WTC11 (cell line): ENCODE results near the gene STX19. TPM values are rescaled to one million over a fixed set of nuclear protein-coding genes. Genes with fewer than 3 reads are reported as not detected.

Experiments used
- ATAC-seq: fragments of 200-7000 bp; cut with Tn5 transposase; 2 replicates; pipeline ENCODE4 v1.10.0; 2021; ENCODE audit warnings: mild to moderate bottlenecking, moderate library complexity
- CTCF ChIA-PET: fragments of 300-600 bp; sonication (Branson Sonifier 250); formaldehyde crosslinking; loops from one replicate; lab custom pipeline; 2021; ENCODE audit warnings: antibody characterized with exemption; lab: Charles Lee
- POLR2A ChIA-PET: fragments of 350-600 bp; sonication (Branson Sonifier 250); formaldehyde crosslinking; loops from one replicate; lab custom pipeline; 2021; ENCODE audit warnings: antibody characterized with exemption; lab: Charles Lee
- DNase-seq: peaks from one replicate; pipeline ENCODE4 v3.0.0; 2021; ENCODE audit warnings: low spot score
- H3K27ac Mint-ChIP-seq: 2 replicates; pipeline ENCODE4 v1.8.0; 2021; ENCODE audit warnings: mixed read lengths
- H3K27me3 Mint-ChIP-seq: 2 replicates; pipeline ENCODE4 v1.8.0; 2021; ENCODE audit warnings: low read depth, mild to moderate bottlenecking, moderate library complexity, mixed read lengths
- H3K36me3 Mint-ChIP-seq: 2 replicates; pipeline ENCODE4 v1.8.0; 2021; ENCODE audit warnings: mixed read lengths
- H3K4me1 Mint-ChIP-seq: 2 replicates; pipeline ENCODE4 v1.8.0; 2022; ENCODE audit warnings: mixed read lengths
- H3K4me3 Mint-ChIP-seq: 2 replicates; pipeline ENCODE4 v1.8.0; 2021; ENCODE audit warnings: mild to moderate bottlenecking, moderate library complexity, mixed read lengths
- H3K9me3 Mint-ChIP-seq: 2 replicates; pipeline ENCODE4 v1.8.0; 2021; ENCODE audit warnings: mixed read lengths
- ARID4B ChIP-seq: sonication (generic); formaldehyde crosslinking; IDR thresholded peaks from 2 replicates; pipeline ENCODE4 v1.8.0; 2023; ENCODE audit warnings: missing genetic modification reagents, mild to moderate bottlenecking, borderline replicate concordance
- CBFB ChIP-seq: sonication (generic); formaldehyde crosslinking; IDR thresholded peaks from 2 replicates; pipeline ENCODE4 v1.8.1; 2022; ENCODE audit warnings: mild to moderate bottlenecking, low read depth, missing genetic modification reagents
- CREB1 ChIP-seq: sonication (generic); formaldehyde crosslinking; IDR thresholded peaks from 2 replicates; pipeline ENCODE4 v1.8.0; 2023; ENCODE audit warnings: mild to moderate bottlenecking, missing genetic modification reagents
- E2F5 ChIP-seq: sonication (generic); formaldehyde crosslinking; IDR thresholded peaks from 2 replicates; pipeline ENCODE4 v1.8.1; 2022; ENCODE audit warnings: mild to moderate bottlenecking, moderate library complexity, missing genetic modification reagents
- FOXJ3 ChIP-seq: sonication (generic); formaldehyde crosslinking; IDR thresholded peaks from 2 replicates; pipeline ENCODE4 v1.9.0; 2021; ENCODE audit warnings: missing genetic modification reagents, mild to moderate bottlenecking, borderline replicate concordance
- GABPB1 ChIP-seq: sonication (generic); formaldehyde crosslinking; IDR thresholded peaks from 2 replicates; pipeline ENCODE4 v1.8.1; 2023; ENCODE audit warnings: mild to moderate bottlenecking, missing genetic modification reagents
- GRHL2 ChIP-seq: fragments of 250-450 bp; sonication (Bioruptor Pico); IDR thresholded peaks from 2 replicates; pipeline ENCODE4 v1.8.0; 2022; ENCODE audit warnings: mild to moderate bottlenecking, moderate library complexity; ENCODE audit not compliant: insufficient replicate concordance, severe bottlenecking
- IRF2 ChIP-seq: sonication (generic); formaldehyde crosslinking; IDR thresholded peaks from 2 replicates; pipeline ENCODE4 v1.8.0; 2022; ENCODE audit warnings: low read depth, missing genetic modification reagents, borderline replicate concordance
- MLX ChIP-seq: sonication (generic); formaldehyde crosslinking; IDR thresholded peaks from 2 replicates; pipeline ENCODE4 v1.8.1; 2023; ENCODE audit warnings: mild to moderate bottlenecking, missing genetic modification reagents, moderate library complexity
- NFE2L1 ChIP-seq: sonication (generic); formaldehyde crosslinking; IDR thresholded peaks from 2 replicates; pipeline ENCODE4 v1.8.1; 2023; ENCODE audit warnings: missing genetic modification reagents
- NR3C1 ChIP-seq: sonication (generic); formaldehyde crosslinking; conservative IDR thresholded peaks from 2 replicates; pipeline ENCODE4 v1.8.1; 2023; ENCODE audit warnings: low read depth, mild to moderate bottlenecking, missing genetic modification reagents
- OVOL2 ChIP-seq: fragments of 250-450 bp; sonication (Bioruptor Pico); IDR thresholded peaks from 2 replicates; pipeline ENCODE4 v1.9.0; 2021; ENCODE audit warnings: mild to moderate bottlenecking, borderline replicate concordance
- PRDM15 ChIP-seq: sonication (generic); formaldehyde crosslinking; IDR thresholded peaks from 2 replicates; pipeline ENCODE4 v1.8.0; 2022; ENCODE audit warnings: missing genetic modification reagents
- PREB ChIP-seq: sonication (generic); formaldehyde crosslinking; IDR thresholded peaks from 2 replicates; pipeline ENCODE4 v1.8.1; 2022; ENCODE audit warnings: mild to moderate bottlenecking, missing genetic modification reagents, moderate library complexity, borderline replicate concordance
- SMAD3 ChIP-seq: sonication (generic); formaldehyde crosslinking; IDR thresholded peaks from 2 replicates; pipeline ENCODE4 v1.8.0; 2022; ENCODE audit warnings: missing genetic modification reagents, mild to moderate bottlenecking, borderline replicate concordance
- USF2 ChIP-seq: sonication (generic); formaldehyde crosslinking; IDR thresholded peaks from 2 replicates; pipeline ENCODE4 v1.8.1; 2023; ENCODE audit warnings: mild to moderate bottlenecking, missing genetic modification reagents, moderate library complexity
- ZMAT4 ChIP-seq: fragments of 250-450 bp; sonication (Bioruptor Pico); IDR thresholded peaks from 2 replicates; pipeline ENCODE4 v1.9.0; 2021; ENCODE audit warnings: mild to moderate bottlenecking
- ZNF121 ChIP-seq: sonication (generic); formaldehyde crosslinking; IDR thresholded peaks from 2 replicates; pipeline ENCODE4 v1.8.0; 2023; ENCODE audit warnings: missing genetic modification reagents
- ZNF219 ChIP-seq: sonication (generic); formaldehyde crosslinking; IDR thresholded peaks from 2 replicates; pipeline ENCODE4 v1.8.0; 2023; ENCODE audit warnings: missing genetic modification reagents, mild to moderate bottlenecking, borderline replicate concordance
- ZNF232 ChIP-seq: sonication (generic); formaldehyde crosslinking; IDR thresholded peaks from 2 replicates; pipeline ENCODE4 v1.8.0; 2022; ENCODE audit warnings: mild to moderate bottlenecking, missing genetic modification reagents
- ZNF263 ChIP-seq: sonication (generic); formaldehyde crosslinking; IDR thresholded peaks from 2 replicates; pipeline ENCODE4 v1.8.1; 2022; ENCODE audit warnings: low read depth, mild to moderate bottlenecking, moderate library complexity, missing genetic modification reagents
- ZNF671 ChIP-seq: fragments of 250-450 bp; sonication (Bioruptor Pico); IDR thresholded peaks from 2 replicates; pipeline ENCODE4 v1.8.0; 2021; ENCODE audit warnings: mild to moderate bottlenecking
- total RNA-seq: library from RNA; stranded (reverse); gene quantifications from 3 replicates; pipeline ENCODE4 v1.2.3, GENCODE V29; 2021

STX19 gene
- total RNA-seq, 1 experiment from 2014 or later, result not detected

GRCh38 chr3:93991631-93992030 lies 36.8 kb downstream of the STX19 start:
- Mint-ChIP-seq H3K9me3 (no peaks in the 10 kb centered on the region), H3K36me3 (no peaks in the 10 kb centered on the region), H3K4me3 (no peak overlapping the region), H3K27ac (no peak overlapping the region), H3K4me1 (peaks cover 7% of the 10 kb centered on the region), H3K27me3 (no peaks in the 10 kb centered on the region)
- ATAC-seq, result no peak
- CTCF ChIA-PET, result no interaction called here
- DNase-seq, result no peak
- POLR2A ChIA-PET, result no interaction called here
- TF ChIP-seq ZNF671 (CRISPR knock-in tag) (no peak), IRF2 (CRISPR knock-in tag) (no peak)

- DNase-seq (no peak), ATAC-seq (no peak)
- ChIA-PET POLR2A (no interaction called here), CTCF (interaction anchor here (1.0 kb wide), 1 partner anchor 10 kb away, joined by 3 read pairs; the partner anchor contains the start of gene ARL13B)
- Mint-ChIP-seq H3K4me1 (peaks cover 3% of the 10 kb centered on the region), H3K36me3 (no peaks in the 10 kb centered on the region)
- TF ChIP-seq ZNF263 (no peak), NFE2L1 (CRISPR knock-in tag) (no peak), ZNF232 (CRISPR knock-in tag) (no peak), CREB1 (CRISPR knock-in tag) (no peak), GABPB1 (CRISPR knock-in tag) (no peak), GRHL2 (CRISPR knock-in tag) (no peak), FOXJ3 (CRISPR knock-in tag) (no peak), MLX (no peak), PREB (CRISPR knock-in tag) (no peak), USF2 (no peak), E2F5 (CRISPR knock-in tag) (no peak), PRDM15 (CRISPR knock-in tag) (no peak), ARID4B (CRISPR knock-in tag) (no peak), ZMAT4 (CRISPR knock-in tag) (no peak), OVOL2 (no peak), NR3C1 (CRISPR knock-in tag) (no peak), ZNF121 (no peak), CBFB (no peak), ZNF219 (no peak), SMAD3 (no peak)
- TF ChIP-seq, all 79 proteins: peak for 0
- Mint-ChIP-seq H3K9me3 (no peaks in the 10 kb centered on the region), H3K27ac (no peak overlapping the region), H3K27me3 (no peaks in the 10 kb centered on the region), H3K4me3 (no peak overlapping the region)
Observed at GRCh38 chr3:93989241-93989640, 39.2 kb downstream of the STX19 start.
